ENCODE measurements around the gene SF3A1. TPM values are rescaled to one million over a fixed set of nuclear protein-coding genes. Genes with fewer than 3 reads are reported as not detected.

Gene SF3A1
- total and polyA plus RNA-seq, 2 donors (not counting 1 experiment from before 2014, with no cell fraction given) = 17.0 to 22.9 TPM

DNA sequence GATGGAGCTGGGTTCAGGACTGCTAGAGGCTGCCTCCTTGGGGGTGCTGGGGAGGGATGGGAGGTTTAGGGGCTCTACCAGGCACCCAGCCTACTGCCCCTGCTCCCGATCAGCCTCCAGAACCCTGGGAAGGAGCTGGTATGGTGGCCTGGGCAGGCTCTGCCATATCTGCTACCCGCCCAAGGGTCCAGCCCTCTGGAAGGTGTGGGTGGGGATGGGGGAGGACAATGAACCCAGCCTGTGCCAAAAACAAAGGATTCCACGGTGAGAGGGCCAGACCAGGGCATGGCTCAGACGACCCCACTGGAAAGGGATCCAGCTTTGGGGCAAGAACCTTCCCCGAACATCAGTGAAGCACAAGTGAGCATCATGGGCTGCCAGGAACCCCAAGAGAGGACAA, 70.4 kb downstream of the SF3A1 start:
- Histone ChIP-seq H3K27me3 (ENCODE audit: control insufficient read depth, insufficient read depth, low read length) (no peaks in the 10 kb centered on the region), H2AFZ (ENCODE audit: low read length) (no peak overlapping the region), H3K4me3 (replicated peaks in 1 of 4; ENCODE audit: control extremely low read depth in 1 of 4, insufficient read depth in 1 of 4, low read depth in 3 of 4, low read length in 4 of 4) (no peak overlapping the region), H3K9ac (ENCODE audit: insufficient read depth, low read length) (no peak overlapping the region), H3K27ac (ENCODE audit: insufficient read depth, low read length) (no peak overlapping the region), H4K20me1 (ENCODE audit: control insufficient read depth, extremely low read depth, insufficient read depth, low read length) (no peaks in the 10 kb centered on the region), H3K36me3 (ENCODE audit: control insufficient read depth, insufficient read depth, low read length) (no peaks in the 10 kb centered on the region), H3K4me1 (ENCODE audit: control insufficient read depth, extremely low read depth, insufficient read depth, low read length) (peaks cover 15% of the 10 kb centered on the region), H3K79me2 (ENCODE audit: control insufficient read depth, insufficient read depth, low read length) (no peaks in the 10 kb centered on the region), H3K9me3 (ENCODE audit: control insufficient read depth, insufficient read depth, low read depth, low read length) (no peaks in the 10 kb centered on the region), H3K4me2 (ENCODE audit: extremely low read depth, insufficient read depth, low read length) (no peak overlapping the region)
- no peak for DNase-seq (ENCODE audit: low read depth in 2 of 2)
- no peak for TF ChIP-seq EZH2 (IDR thresholded peaks at IDR 0.05; ENCODE audit: low read length, missing control alignments)
- TF ChIP-seq, protein P1, sequence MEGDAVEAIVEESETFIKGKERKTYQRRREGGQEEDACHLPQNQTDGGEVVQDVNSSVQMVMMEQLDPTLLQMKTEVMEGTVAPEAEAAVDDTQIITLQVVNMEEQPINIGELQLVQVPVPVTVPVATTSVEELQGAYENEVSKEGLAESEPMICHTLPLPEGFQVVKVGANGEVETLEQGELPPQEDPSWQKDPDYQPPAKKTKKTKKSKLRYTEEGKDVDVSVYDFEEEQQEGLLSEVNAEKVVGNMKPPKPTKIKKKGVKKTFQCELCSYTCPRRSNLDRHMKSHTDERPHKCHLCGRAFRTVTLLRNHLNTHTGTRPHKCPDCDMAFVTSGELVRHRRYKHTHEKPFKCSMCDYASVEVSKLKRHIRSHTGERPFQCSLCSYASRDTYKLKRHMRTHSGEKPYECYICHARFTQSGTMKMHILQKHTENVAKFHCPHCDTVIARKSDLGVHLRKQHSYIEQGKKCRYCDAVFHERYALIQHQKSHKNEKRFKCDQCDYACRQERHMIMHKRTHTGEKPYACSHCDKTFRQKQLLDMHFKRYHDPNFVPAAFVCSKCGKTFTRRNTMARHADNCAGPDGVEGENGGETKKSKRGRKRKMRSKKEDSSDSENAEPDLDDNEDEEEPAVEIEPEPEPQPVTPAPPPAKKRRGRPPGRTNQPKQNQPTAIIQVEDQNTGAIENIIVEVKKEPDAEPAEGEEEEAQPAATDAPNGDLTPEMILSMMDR (conservative IDR thresholded peaks at IDR 0.05 in 1 of 2, IDR thresholded peaks at IDR 0.05 in 1 of 2; ENCODE audit: low read depth in 1 of 2, low read length in 2 of 2) = no peak

DNA sequence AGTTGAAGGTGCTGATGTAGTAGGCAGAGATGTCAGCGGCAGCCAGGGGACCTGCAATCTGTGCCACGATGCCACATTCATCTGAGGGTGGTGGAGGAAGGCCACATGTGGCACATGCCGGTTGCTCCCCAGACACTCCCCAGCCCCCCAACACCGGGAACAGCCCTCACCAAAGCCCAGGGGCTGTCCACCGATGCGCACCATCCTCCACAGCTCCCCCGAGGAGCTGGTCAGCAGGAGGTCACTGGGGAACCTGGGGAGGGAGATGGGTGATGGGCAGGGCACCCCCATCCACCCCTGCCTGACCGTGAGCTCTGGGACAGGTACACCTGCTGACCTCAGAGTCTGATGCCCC, 70.9 kb downstream of the SF3A1 start:
- H3K27me3 ChIP-seq (ENCODE audit: control insufficient read depth, insufficient read depth, low read length) = no peaks in the 10 kb centered on the region
- H2AFZ ChIP-seq (ENCODE audit: low read length) = no peak overlapping the region
- no peak for TF ChIP-seq EZH2 (IDR thresholded peaks at IDR 0.05; ENCODE audit: low read length, missing control alignments)
- TF ChIP-seq, protein P1 (conservative IDR thresholded peaks at IDR 0.05 in 1 of 2, IDR thresholded peaks at IDR 0.05 in 1 of 2; ENCODE audit: low read depth in 1 of 2, low read length in 2 of 2) = no peak

GRCh38 chr22:30285176-30285845, 71.4 kb downstream of the SF3A1 start:
- no peak for TF ChIP-seq EZH2 (IDR thresholded peaks at IDR 0.05; ENCODE audit: low read length, missing control alignments)
- TF ChIP-seq, protein P1 (conservative IDR thresholded peaks at IDR 0.05 in 1 of 2, IDR thresholded peaks at IDR 0.05 in 1 of 2; ENCODE audit: low read depth in 1 of 2, low read length in 2 of 2) = no peak
- Histone ChIP-seq H3K4me3 (replicated peaks in 1 of 4; ENCODE audit: control extremely low read depth in 1 of 4, insufficient read depth in 1 of 4, low read depth in 3 of 4, low read length in 4 of 4) (no peak overlapping the region), H3K4me2 (ENCODE audit: extremely low read depth, insufficient read depth, low read length) (no peak overlapping the region), H3K9ac (ENCODE audit: insufficient read depth, low read length) (no peak overlapping the region), H4K20me1 (ENCODE audit: control insufficient read depth, extremely low read depth, insufficient read depth, low read length) (no peaks in the 10 kb centered on the region), H3K27ac (ENCODE audit: insufficient read depth, low read length) (no peak overlapping the region), H3K9me3 (ENCODE audit: control insufficient read depth, insufficient read depth, low read depth, low read length) (no peaks in the 10 kb centered on the region), H2AFZ (ENCODE audit: low read length) (no peak overlapping the region), H3K79me2 (ENCODE audit: control insufficient read depth, insufficient read depth, low read length) (no peaks in the 10 kb centered on the region), H3K36me3 (ENCODE audit: control insufficient read depth, insufficient read depth, low read length) (no peaks in the 10 kb centered on the region), H3K27me3 (ENCODE audit: control insufficient read depth, insufficient read depth, low read length) (no peaks in the 10 kb centered on the region), H3K4me1 (ENCODE audit: control insufficient read depth, extremely low read depth, insufficient read depth, low read length) (peaks cover 6% of the 10 kb centered on the region)
- no peak for DNase-seq (ENCODE audit: low read depth in 2 of 2)

More for the DNA sequence above, 70.9 kb downstream of the SF3A1 start:
- Histone ChIP-seq H3K27ac (ENCODE audit: insufficient read depth, low read length) (no peak overlapping the region), H3K79me2 (ENCODE audit: control insufficient read depth, insufficient read depth, low read length) (no peaks in the 10 kb centered on the region), H3K36me3 (ENCODE audit: control insufficient read depth, insufficient read depth, low read length) (no peaks in the 10 kb centered on the region), H3K4me1 (ENCODE audit: control insufficient read depth, extremely low read depth, insufficient read depth, low read length) (peaks cover 11% of the 10 kb centered on the region), H3K9me3 (ENCODE audit: control insufficient read depth, insufficient read depth, low read depth, low read length) (no peaks in the 10 kb centered on the region), H4K20me1 (ENCODE audit: control insufficient read depth, extremely low read depth, insufficient read depth, low read length) (no peaks in the 10 kb centered on the region), H3K4me3 (replicated peaks in 1 of 4; ENCODE audit: control extremely low read depth in 1 of 4, insufficient read depth in 1 of 4, low read depth in 3 of 4, low read length in 4 of 4) (no peak overlapping the region), H3K4me2 (ENCODE audit: extremely low read depth, insufficient read depth, low read length) (no peak overlapping the region), H3K9ac (ENCODE audit: insufficient read depth, low read length) (no peak overlapping the region)
- no peak for DNase-seq (ENCODE audit: low read depth in 2 of 2)

Measured in fibroblast of lung (primary cell).